ENCODE measurements around the gene OR10A7. TPM values are rescaled to one million over a fixed set of nuclear protein-coding genes. Genes with fewer than 3 reads are reported as not detected.

OR10A7 gene
- polyA plus RNA-seq, 1 donor from 2014 or later = not detected

GRCh38 chr12:55194382-55194781 lies 26.4 kb upstream of the OR10A7 start:
- TF ChIP-seq SMC3 (conservative IDR thresholded peaks at IDR 0.05; ENCODE audit: poor library complexity) = no peak
- TF ChIP-seq POLR2AphosphoS5 (IDR thresholded peaks at IDR 0.05) = no peak
- TF ChIP-seq REST (IDR thresholded peaks at IDR 0.05; ENCODE audit: borderline replicate concordance) = no peak
- no peak for TF ChIP-seq TAF1 (IDR thresholded peaks at IDR 0.05; ENCODE audit: low read depth)
- TF ChIP-seq EP300 (conservative IDR thresholded peaks at IDR 0.05; ENCODE audit: poor library complexity, severe bottlenecking) = no peak
- no peaks in the 10 kb centered on the region for H3K36me3 ChIP-seq (ENCODE audit: insufficient read depth, low read length)
- no peak overlapping the region for H3K4me3 ChIP-seq (ENCODE audit: low read length)
- H3K9me2 ChIP-seq (ENCODE audit: insufficient read depth, low read length) = no peaks in the 10 kb centered on the region
- no peaks in the 10 kb centered on the region for H3F3A ChIP-seq (ENCODE audit: insufficient read depth, low read length, poor library complexity, severe bottlenecking)
- no peaks in the 10 kb centered on the region for H3K79me2 ChIP-seq (replicated peaks; ENCODE audit: insufficient read depth, low read length)
- no peaks in the 10 kb centered on the region for H3K9me3 ChIP-seq (ENCODE audit: low read length)
- H2AFZ ChIP-seq (ENCODE audit: low read depth, low read length) = no peak overlapping the region
- no peak overlapping the region for H3K27ac ChIP-seq (ENCODE audit: low read length)
- H4K20me1 ChIP-seq (ENCODE audit: insufficient read depth) = no peaks in the 10 kb centered on the region
- no peak overlapping the region for H3K9ac ChIP-seq (ENCODE audit: low read length)
- no peaks in the 10 kb centered on the region for H3K27me3 ChIP-seq (ENCODE audit: insufficient read depth, low read depth, low read length)
- H3K4me2 ChIP-seq (ENCODE audit: low read length) = no peak overlapping the region

GRCh38 chr12:55226523-55226922 lies 5.7 kb downstream of the OR10A7 start:
- H3K36me3 ChIP-seq (ENCODE audit: insufficient read depth, low read length) = no peaks in the 10 kb centered on the region
- no peak overlapping the region for H3K27ac ChIP-seq (ENCODE audit: low read length)
- no peaks in the 10 kb centered on the region for H3F3A ChIP-seq (ENCODE audit: insufficient read depth, low read length, poor library complexity, severe bottlenecking)
- H3K4me2 ChIP-seq (ENCODE audit: low read length) = no peak overlapping the region
- no peaks in the 10 kb centered on the region for H3K27me3 ChIP-seq (ENCODE audit: insufficient read depth, low read depth, low read length)
- no peak overlapping the region for H3K9ac ChIP-seq (ENCODE audit: low read length)
- H3K4me3 ChIP-seq (ENCODE audit: low read length) = no peak overlapping the region
- no peaks in the 10 kb centered on the region for H3K9me3 ChIP-seq (ENCODE audit: low read length)
- H4K20me1 ChIP-seq (ENCODE audit: insufficient read depth) = no peaks in the 10 kb centered on the region
- H3K79me2 ChIP-seq (replicated peaks; ENCODE audit: insufficient read depth, low read length) = no peaks in the 10 kb centered on the region
- TF ChIP-seq EP300 (conservative IDR thresholded peaks at IDR 0.05; ENCODE audit: poor library complexity, severe bottlenecking) = no peak
- no peak for TF ChIP-seq SMC3 (conservative IDR thresholded peaks at IDR 0.05; ENCODE audit: poor library complexity)
- TF ChIP-seq REST (IDR thresholded peaks at IDR 0.05; ENCODE audit: borderline replicate concordance) = no peak
- no peak for TF ChIP-seq TAF1 (IDR thresholded peaks at IDR 0.05; ENCODE audit: low read depth)
- no peak for TF ChIP-seq MXI1 (conservative IDR thresholded peaks at IDR 0.05; ENCODE audit: poor library complexity, severe bottlenecking)
- TF ChIP-seq RAD21 (conservative IDR thresholded peaks at IDR 0.05) = no peak
- no peak for TF ChIP-seq EZH2 (IDR thresholded peaks at IDR 0.05; ENCODE audit: borderline replicate concordance, insufficient read depth, low read length, poor library complexity, severe bottlenecking)
- no peak for TF ChIP-seq CTCF (IDR thresholded peaks at IDR 0.05; ENCODE audit: poor library complexity, severe bottlenecking)
- TF ChIP-seq POLR2AphosphoS5 (IDR thresholded peaks at IDR 0.05) = no peak
- H3K9me2 ChIP-seq (ENCODE audit: insufficient read depth, low read length) = no peaks in the 10 kb centered on the region
- H2AFZ ChIP-seq (ENCODE audit: low read depth, low read length) = no peak overlapping the region
